Measurements from ENCODE around the gene RASSF1. TPM values are rescaled to one million over a fixed set of nuclear protein-coding genes. Genes with fewer than 3 reads are reported as not detected.

Gene RASSF1
- total and polyA plus RNA-seq, 2 of the 13 experiments (the other 11 are each of a cell fraction or from before 2014, with no cell fraction given), result 10.2 to 27.5 TPM

DNA sequence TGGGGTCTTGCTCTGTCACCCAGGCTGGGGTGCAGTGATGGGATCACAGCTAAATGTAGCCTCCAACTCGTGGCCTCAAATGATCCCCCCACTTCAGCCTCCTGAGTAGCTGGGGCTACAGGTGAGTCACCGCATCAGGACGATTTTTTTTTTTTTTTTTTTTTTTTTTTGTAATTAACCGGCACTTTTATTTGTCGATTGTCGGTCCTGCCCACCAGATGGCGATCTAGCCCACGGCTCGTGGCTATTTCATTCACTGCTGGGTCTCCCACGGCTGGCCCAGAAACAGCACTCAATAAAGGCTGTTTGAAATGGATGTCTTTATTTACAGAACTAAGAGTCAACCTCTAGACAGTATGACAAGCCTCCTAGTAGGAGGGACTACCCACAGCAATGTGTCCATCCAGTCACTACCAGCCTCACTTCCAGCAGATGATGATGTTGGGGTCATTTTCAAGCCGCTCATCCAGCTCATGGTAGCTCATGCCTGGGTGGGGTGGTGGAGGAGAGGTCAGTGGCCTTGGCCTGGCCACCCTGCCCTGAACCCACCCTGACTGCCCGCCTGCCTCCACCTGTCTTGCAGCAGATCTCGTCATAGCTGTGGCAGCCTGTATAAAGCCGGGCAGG lies 6.7 kb upstream of the RASSF1 start (continued):
- TF ChIP-seq, protein P1, sequence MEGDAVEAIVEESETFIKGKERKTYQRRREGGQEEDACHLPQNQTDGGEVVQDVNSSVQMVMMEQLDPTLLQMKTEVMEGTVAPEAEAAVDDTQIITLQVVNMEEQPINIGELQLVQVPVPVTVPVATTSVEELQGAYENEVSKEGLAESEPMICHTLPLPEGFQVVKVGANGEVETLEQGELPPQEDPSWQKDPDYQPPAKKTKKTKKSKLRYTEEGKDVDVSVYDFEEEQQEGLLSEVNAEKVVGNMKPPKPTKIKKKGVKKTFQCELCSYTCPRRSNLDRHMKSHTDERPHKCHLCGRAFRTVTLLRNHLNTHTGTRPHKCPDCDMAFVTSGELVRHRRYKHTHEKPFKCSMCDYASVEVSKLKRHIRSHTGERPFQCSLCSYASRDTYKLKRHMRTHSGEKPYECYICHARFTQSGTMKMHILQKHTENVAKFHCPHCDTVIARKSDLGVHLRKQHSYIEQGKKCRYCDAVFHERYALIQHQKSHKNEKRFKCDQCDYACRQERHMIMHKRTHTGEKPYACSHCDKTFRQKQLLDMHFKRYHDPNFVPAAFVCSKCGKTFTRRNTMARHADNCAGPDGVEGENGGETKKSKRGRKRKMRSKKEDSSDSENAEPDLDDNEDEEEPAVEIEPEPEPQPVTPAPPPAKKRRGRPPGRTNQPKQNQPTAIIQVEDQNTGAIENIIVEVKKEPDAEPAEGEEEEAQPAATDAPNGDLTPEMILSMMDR (CRISPR knock-in tag; IDR thresholded peaks at IDR 0.05), result peak; percentile 67
- TF ChIP-seq REL (CRISPR knock-in tag; conservative IDR thresholded peaks at IDR 0.05), result no peak
- TF ChIP-seq RAD21 (CRISPR knock-in tag; IDR thresholded peaks at IDR 0.05), result peak; percentile 43; the same call in 1 of the 2 replicates
- no peak for TF ChIP-seq ZNF747 (CRISPR knock-in tag; IDR thresholded peaks at IDR 0.05; ENCODE audit: borderline replicate concordance)
- TF ChIP-seq REPIN1 (CRISPR knock-in tag; IDR thresholded peaks at IDR 0.05; ENCODE audit: borderline replicate concordance, low read depth), result no peak
- no peak for TF ChIP-seq ZNF234 (CRISPR knock-in tag; conservative IDR thresholded peaks at IDR 0.05)
- peak; percentile 65 for TF ChIP-seq STAG1 (CRISPR knock-in tag; IDR thresholded peaks at IDR 0.05)
- TF ChIP-seq ZMYM3 (CRISPR knock-in tag; IDR thresholded peaks at IDR 0.05), result no peak
- TF ChIP-seq FOXA3 (CRISPR knock-in tag; IDR thresholded peaks at IDR 0.05), result 0 out of 2 replicates have a peak, but pooled peaks have one; percentile 28
- peak; percentile 51; the same call in 1 of the 2 replicates for TF ChIP-seq THAP11 (CRISPR knock-in tag; IDR thresholded peaks at IDR 0.05)
- no peak for TF ChIP-seq HMG20B (CRISPR knock-in tag; conservative IDR thresholded peaks at IDR 0.05)
- TF ChIP-seq RBM22 (optimal IDR thresholded peaks at IDR 0.05; ENCODE audit: low read length), result no peak
- TF ChIP-seq, protein P2, sequence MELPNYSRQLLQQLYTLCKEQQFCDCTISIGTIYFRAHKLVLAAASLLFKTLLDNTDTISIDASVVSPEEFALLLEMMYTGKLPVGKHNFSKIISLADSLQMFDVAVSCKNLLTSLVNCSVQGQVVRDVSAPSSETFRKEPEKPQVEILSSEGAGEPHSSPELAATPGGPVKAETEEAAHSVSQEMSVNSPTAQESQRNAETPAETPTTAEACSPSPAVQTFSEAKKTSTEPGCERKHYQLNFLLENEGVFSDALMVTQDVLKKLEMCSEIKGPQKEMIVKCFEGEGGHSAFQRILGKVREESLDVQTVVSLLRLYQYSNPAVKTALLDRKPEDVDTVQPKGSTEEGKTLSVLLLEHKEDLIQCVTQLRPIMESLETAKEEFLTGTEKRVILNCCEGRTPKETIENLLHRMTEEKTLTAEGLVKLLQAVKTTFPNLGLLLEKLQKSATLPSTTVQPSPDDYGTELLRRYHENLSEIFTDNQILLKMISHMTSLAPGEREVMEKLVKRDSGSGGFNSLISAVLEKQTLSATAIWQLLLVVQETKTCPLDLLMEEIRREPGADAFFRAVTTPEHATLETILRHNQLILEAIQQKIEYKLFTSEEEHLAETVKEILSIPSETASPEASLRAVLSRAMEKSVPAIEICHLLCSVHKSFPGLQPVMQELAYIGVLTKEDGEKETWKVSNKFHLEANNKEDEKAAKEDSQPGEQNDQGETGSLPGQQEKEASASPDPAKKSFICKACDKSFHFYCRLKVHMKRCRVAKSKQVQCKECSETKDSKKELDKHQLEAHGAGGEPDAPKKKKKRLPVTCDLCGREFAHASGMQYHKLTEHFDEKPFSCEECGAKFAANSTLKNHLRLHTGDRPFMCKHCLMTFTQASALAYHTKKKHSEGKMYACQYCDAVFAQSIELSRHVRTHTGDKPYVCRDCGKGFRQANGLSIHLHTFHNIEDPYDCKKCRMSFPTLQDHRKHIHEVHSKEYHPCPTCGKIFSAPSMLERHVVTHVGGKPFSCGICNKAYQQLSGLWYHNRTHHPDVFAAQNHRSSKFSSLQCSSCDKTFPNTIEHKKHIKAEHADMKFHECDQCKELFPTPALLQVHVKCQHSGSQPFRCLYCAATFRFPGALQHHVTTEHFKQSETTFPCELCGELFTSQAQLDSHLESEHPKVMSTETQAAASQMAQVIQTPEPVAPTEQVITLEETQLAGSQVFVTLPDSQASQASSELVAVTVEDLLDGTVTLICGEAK (IDR thresholded peaks at IDR 0.05), result no peak
- TF ChIP-seq, protein P2 (CRISPR knock-in tag; IDR thresholded peaks at IDR 0.05), result peak; percentile 92
- TF ChIP-seq FOXA1 (IDR thresholded peaks at IDR 0.05), result no peak
- 0 out of 2 replicates have a peak, but pooled peaks have one; percentile 20 for TF ChIP-seq FOXA1 (CRISPR knock-in tag; IDR thresholded peaks at IDR 0.05)
- TF ChIP-seq, protein P3, sequence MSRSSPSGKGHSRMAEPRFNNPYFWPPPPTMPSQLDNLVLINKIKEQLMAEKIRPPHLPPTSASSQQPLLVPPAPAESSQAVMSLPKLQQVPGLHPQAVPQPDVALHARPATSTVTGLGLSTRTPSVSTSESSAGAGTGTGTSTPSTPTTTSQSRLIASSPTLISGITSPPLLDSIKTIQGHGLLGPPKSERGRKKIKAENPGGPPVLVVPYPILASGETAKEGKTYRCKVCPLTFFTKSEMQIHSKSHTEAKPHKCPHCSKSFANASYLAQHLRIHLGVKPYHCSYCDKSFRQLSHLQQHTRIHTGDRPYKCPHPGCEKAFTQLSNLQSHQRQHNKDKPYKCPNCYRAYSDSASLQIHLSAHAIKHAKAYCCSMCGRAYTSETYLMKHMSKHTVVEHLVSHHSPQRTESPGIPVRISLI (CRISPR knock-in tag; IDR thresholded peaks at IDR 0.05; ENCODE audit: borderline replicate concordance), result peak; percentile 88
- TF ChIP-seq ZNF720 (CRISPR knock-in tag; IDR thresholded peaks at IDR 0.05), result no peak
- TF ChIP-seq HDAC1 (CRISPR knock-in tag; IDR thresholded peaks at IDR 0.05), result no peak
